Stimulated activated CD4-positive, alpha-beta T cell treated with anti-CD3 and anti-CD28 coated beads, Interleukin-2, amount 100 ng/mL, for 4 hours (primary cell): Measurements from ENCODE around the gene GOLPH3.
A peak's percentile ranks its signal among the peaks of the same experiment; 100 is the strongest.
"Not testable (repeated sequence)": the region's sequence is repeated elsewhere in the genome, so short reads cannot be mapped to it uniquely, and the experiment has no call there.

ENCODE experiments used
- DNase-seq: peaks from one replicate; pipeline ENCODE4 v3.0.0-alpha.2; 2020; ENCODE audit warnings: low read depth

Gene GOLPH3

GRCh38 chr5:32174011-32174870, at the start of gene GOLPH3:
Gene GOLPH3 (minus strand): TSS chr5:32174319. CDS start chr5:32174034, 285 bp downstream.
- peak; percentile 85 for DNase-seq

- no peak for DNase-seq
These were observed 48.8 kb upstream of the GOLPH3 start for GRCh38 chr5:32222723-32223470.

- DNase-seq, result no peak
These were observed 43.8 kb upstream of the GOLPH3 start for GRCh38 chr5:32217886-32218396.

- not testable (repeated sequence) for DNase-seq
These were observed 40.2 kb upstream of the GOLPH3 start for GRCh38 chr5:32214344-32214743.

- DNase-seq, result no peak
These were observed 36.0 kb upstream of the GOLPH3 start for GRCh38 chr5:32210151-32210550.

GRCh38 chr5:32208837-32209236, 34.7 kb upstream of the GOLPH3 start:
- not testable (repeated sequence) for DNase-seq

- DNase-seq, result no peak
These were observed 33.2 kb upstream of the GOLPH3 start for GRCh38 chr5:32207355-32207634.

- DNase-seq, result no peak
These were observed 32.6 kb upstream of the GOLPH3 start for GRCh38 chr5:32206509-32207354.

- no peak for DNase-seq
These were observed 31.9 kb upstream of the GOLPH3 start for GRCh38 chr5:32206053-32206452.

- DNase-seq, result no peak
These were observed 28.3 kb upstream of the GOLPH3 start for GRCh38 chr5:32202394-32202793.

- DNase-seq, result no peak
These were observed 27.1 kb upstream of the GOLPH3 start for GRCh38 chr5:32201122-32201753.

GRCh38 chr5:32197032-32197431, 22.9 kb upstream of the GOLPH3 start:
- DNase-seq, result no peak

GRCh38 chr5:32195265-32195664, 21.1 kb upstream of the GOLPH3 start:
- DNase-seq, result no peak

GRCh38 chr5:32193591-32193990, 19.5 kb upstream of the GOLPH3 start:
- DNase-seq, result peak; percentile 0

- no peak for DNase-seq
These were observed 16.0 kb upstream of the GOLPH3 start for GRCh38 chr5:32190095-32190494.

GRCh38 chr5:32187675-32188074, 13.6 kb upstream of the GOLPH3 start:
- DNase-seq, result no peak

GRCh38 chr5:32182463-32183063, 8.4 kb upstream of the GOLPH3 start:
- DNase-seq, result no peak

- DNase-seq, result peak; percentile 6
These were observed 680 bp downstream of the GOLPH3 start for GRCh38 chr5:32173267-32174010.

- no peak for DNase-seq
These were observed 1.2 kb downstream of the GOLPH3 start for GRCh38 chr5:32172923-32173266.

GRCh38 chr5:32172186-32172911, 1.8 kb downstream of the GOLPH3 start:
- peak; percentile 8 for DNase-seq
